ENCODE data around the gene ADAMTSL1. TPM values are rescaled to one million over a fixed set of nuclear protein-coding genes. Genes with fewer than 3 reads are reported as not detected.

ADAMTSL1 gene
- total RNA-seq, 1 experiment from 2014 or later: 0.94 TPM

DNA sequence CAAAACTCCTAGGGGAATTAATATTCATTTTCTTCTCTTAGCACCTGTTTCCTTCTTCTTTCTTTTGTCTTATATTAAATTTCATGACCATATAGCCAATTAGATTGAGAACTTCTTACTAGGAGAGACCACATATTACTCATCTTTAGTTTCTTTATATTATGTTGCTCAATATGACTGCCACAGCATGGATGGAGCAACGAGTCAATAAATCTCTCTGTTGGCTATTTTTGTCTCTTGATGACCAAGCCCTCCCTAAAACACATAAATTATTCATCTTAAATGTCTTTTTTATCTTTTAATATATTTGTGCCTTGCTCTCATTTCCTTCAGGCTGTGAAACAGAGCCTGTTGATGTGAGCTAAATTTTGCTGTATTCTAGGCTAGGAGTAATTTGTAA is 123.0 kb downstream of the ADAMTSL1 start:
- Mint-ChIP-seq H3K36me3 (peaks cover 8% of the 10 kb centered on the region), H3K4me3 (no peak overlapping the region), H3K4me1 (no peaks in the 10 kb centered on the region), H3K27me3 (ENCODE audit: low read depth) (no peaks in the 10 kb centered on the region), H3K9me3 (peaks cover 21% of the 10 kb centered on the region), H3K27ac (no peak overlapping the region)
- CTCF ChIA-PET: no interaction called here
- TF ChIP-seq FOXJ3 (CRISPR knock-in tag; IDR thresholded peaks at IDR 0.05; ENCODE audit: borderline replicate concordance) (no peak), ZNF416 (CRISPR knock-in tag; IDR thresholded peaks at IDR 0.05) (no peak), FOXP1 (CRISPR knock-in tag; IDR thresholded peaks at IDR 0.05; ENCODE audit: borderline replicate concordance) (no peak), ZBTB21 (CRISPR knock-in tag; IDR thresholded peaks at IDR 0.05; ENCODE audit: borderline replicate concordance) (no peak)
- TF ChIP-seq, protein P1, sequence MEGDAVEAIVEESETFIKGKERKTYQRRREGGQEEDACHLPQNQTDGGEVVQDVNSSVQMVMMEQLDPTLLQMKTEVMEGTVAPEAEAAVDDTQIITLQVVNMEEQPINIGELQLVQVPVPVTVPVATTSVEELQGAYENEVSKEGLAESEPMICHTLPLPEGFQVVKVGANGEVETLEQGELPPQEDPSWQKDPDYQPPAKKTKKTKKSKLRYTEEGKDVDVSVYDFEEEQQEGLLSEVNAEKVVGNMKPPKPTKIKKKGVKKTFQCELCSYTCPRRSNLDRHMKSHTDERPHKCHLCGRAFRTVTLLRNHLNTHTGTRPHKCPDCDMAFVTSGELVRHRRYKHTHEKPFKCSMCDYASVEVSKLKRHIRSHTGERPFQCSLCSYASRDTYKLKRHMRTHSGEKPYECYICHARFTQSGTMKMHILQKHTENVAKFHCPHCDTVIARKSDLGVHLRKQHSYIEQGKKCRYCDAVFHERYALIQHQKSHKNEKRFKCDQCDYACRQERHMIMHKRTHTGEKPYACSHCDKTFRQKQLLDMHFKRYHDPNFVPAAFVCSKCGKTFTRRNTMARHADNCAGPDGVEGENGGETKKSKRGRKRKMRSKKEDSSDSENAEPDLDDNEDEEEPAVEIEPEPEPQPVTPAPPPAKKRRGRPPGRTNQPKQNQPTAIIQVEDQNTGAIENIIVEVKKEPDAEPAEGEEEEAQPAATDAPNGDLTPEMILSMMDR (IDR thresholded peaks at IDR 0.05): no peak
- TF ChIP-seq, protein P2, sequence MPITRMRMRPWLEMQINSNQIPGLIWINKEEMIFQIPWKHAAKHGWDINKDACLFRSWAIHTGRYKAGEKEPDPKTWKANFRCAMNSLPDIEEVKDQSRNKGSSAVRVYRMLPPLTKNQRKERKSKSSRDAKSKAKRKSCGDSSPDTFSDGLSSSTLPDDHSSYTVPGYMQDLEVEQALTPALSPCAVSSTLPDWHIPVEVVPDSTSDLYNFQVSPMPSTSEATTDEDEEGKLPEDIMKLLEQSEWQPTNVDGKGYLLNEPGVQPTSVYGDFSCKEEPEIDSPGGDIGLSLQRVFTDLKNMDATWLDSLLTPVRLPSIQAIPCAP (CRISPR knock-in tag; IDR thresholded peaks at IDR 0.05): no peak
- DNase-seq (ENCODE audit: low spot score): no peak
- POLR2A ChIA-PET: no interaction called here
- ATAC-seq: no peak

DNA sequence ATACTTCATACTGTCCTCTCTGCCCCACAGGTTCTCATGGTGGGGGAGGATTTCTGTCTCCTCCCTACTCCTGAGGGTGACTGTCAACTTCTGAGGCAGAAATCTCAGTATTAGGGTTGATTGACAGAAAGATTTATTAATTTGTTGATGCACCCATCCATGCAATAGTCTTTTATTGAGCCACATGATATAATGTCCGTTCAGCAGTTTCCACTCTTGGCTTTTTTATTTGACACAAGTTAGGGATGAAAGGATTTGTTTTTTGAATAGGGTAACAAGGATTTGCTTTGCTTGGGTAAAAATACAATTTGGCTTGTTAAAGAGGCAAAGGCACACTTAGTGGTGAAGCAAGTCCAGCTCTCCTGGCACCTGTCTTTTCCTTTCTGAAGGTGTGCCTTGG is 125.0 kb downstream of the ADAMTSL1 start:
- ChIA-PET POLR2A (no interaction called here), CTCF (no interaction called here)
- no peak overlapping the region for H3K4me3 Mint-ChIP-seq
- no peak for TF ChIP-seq CREB1 (CRISPR knock-in tag; IDR thresholded peaks at IDR 0.05)
- no peak for TF ChIP-seq FOXJ3 (CRISPR knock-in tag; IDR thresholded peaks at IDR 0.05; ENCODE audit: borderline replicate concordance)
- TF ChIP-seq, protein P3, sequence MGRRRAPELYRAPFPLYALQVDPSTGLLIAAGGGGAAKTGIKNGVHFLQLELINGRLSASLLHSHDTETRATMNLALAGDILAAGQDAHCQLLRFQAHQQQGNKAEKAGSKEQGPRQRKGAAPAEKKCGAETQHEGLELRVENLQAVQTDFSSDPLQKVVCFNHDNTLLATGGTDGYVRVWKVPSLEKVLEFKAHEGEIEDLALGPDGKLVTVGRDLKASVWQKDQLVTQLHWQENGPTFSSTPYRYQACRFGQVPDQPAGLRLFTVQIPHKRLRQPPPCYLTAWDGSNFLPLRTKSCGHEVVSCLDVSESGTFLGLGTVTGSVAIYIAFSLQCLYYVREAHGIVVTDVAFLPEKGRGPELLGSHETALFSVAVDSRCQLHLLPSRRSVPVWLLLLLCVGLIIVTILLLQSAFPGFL (CRISPR knock-in tag; IDR thresholded peaks at IDR 0.05; ENCODE audit: borderline replicate concordance): no peak
- TF ChIP-seq ZNF512 (CRISPR knock-in tag; IDR thresholded peaks at IDR 0.05; ENCODE audit: borderline replicate concordance): no peak
- no peak for TF ChIP-seq CDX4 (CRISPR knock-in tag; IDR thresholded peaks at IDR 0.05; ENCODE audit: borderline replicate concordance)
- no peak for TF ChIP-seq ZBTB21 (CRISPR knock-in tag; IDR thresholded peaks at IDR 0.05; ENCODE audit: borderline replicate concordance)
- no peak for TF ChIP-seq NR3C1 (CRISPR knock-in tag; conservative IDR thresholded peaks at IDR 0.05; ENCODE audit: low read depth)
- TF ChIP-seq NR2C2 (CRISPR knock-in tag; IDR thresholded peaks at IDR 0.05): no peak
- TF ChIP-seq FOXP1 (CRISPR knock-in tag; IDR thresholded peaks at IDR 0.05; ENCODE audit: borderline replicate concordance): no peak
- ATAC-seq (no peak), DNase-seq (ENCODE audit: low spot score) (no peak)
- peaks cover 8% of the 10 kb centered on the region for H3K27me3 Mint-ChIP-seq (ENCODE audit: low read depth)
- no peak overlapping the region for H3K27ac Mint-ChIP-seq
- H3K4me1 Mint-ChIP-seq: 0 out of 2 replicates have a peak, but pooled peaks cover under 1% of the 10 kb centered on the region
- H3K36me3 Mint-ChIP-seq: peaks cover 5% of the 10 kb centered on the region
- H3K9me3 Mint-ChIP-seq: peaks cover 18% of the 10 kb centered on the region

DNA sequence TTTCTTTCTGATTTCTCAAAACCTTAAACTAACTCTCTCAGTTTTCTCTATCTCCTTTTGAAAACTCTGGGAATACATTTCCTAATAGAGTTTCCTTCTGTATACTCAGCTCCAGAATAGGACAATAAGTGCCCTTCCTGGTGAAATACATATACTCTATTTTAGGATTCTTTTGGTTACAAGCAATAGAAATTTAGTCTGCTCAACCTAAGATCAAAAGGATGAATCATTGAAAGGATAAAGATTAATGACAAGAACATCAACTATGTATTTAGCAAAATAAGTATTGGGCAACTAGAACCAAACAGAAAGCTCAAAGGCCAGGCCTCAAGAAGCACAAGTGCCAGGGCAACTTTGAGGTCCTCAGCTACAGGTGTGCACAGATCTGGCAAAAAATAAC is 127.1 kb downstream of the ADAMTSL1 start:
- DNase-seq (ENCODE audit: low spot score) (no peak), ATAC-seq (no peak)
- peaks cover 6% of the 10 kb centered on the region for H3K36me3 Mint-ChIP-seq
- POLR2A ChIA-PET: no interaction called here
- peaks cover 16% of the 10 kb centered on the region for H3K9me3 Mint-ChIP-seq
- no peak overlapping the region for H3K27ac Mint-ChIP-seq
- CTCF ChIA-PET: no interaction called here
- TF ChIP-seq ZNF671 (CRISPR knock-in tag; IDR thresholded peaks at IDR 0.05) (no peak), NFATC4 (CRISPR knock-in tag; IDR thresholded peaks at IDR 0.05) (no peak)
- no peak overlapping the region for H3K4me3 Mint-ChIP-seq
- H3K27me3 Mint-ChIP-seq (ENCODE audit: low read depth): peaks cover 14% of the 10 kb centered on the region
- peaks cover 18% of the 10 kb centered on the region for H3K4me1 Mint-ChIP-seq
